Measurements from ENCODE around the gene MAP3K4. TPM values are rescaled to one million over a fixed set of nuclear protein-coding genes. Genes with fewer than 3 reads are reported as not detected.

MAP3K4 gene
- total and polyA plus RNA-seq, 10 donors, result 11.4 to 65.5 (median 37.0) TPM

- no peak overlapping the region for H3K27ac ChIP-seq
- TF ChIP-seq POLR2A (IDR thresholded peaks at IDR 0.05), result no peak
- TF ChIP-seq POLR2AphosphoS5 (IDR thresholded peaks at IDR 0.05), result no peak
- TF ChIP-seq CTCF (IDR thresholded peaks at IDR 0.05 in 8 of 11, conservative IDR thresholded peaks at IDR 0.05 in 3 of 11), result no peak
- intact Hi-C loops (cut with DNase I; ENCODE audit: low total_unique reads), result no loop called here
- H3K27me3 ChIP-seq (replicated peaks in 1 of 7), result no peaks in the 10 kb centered on the region
- no peaks in the 10 kb centered on the region for H3K4me1 ChIP-seq
- H3K4me3 ChIP-seq, result no peak overlapping the region
- peaks cover 0 to 73% (median 3%) of the 10 kb centered on the region in 6 donors for H3K36me3 ChIP-seq
- DNase-seq, result no peak
- 90 to 93% (median 92%) methylated on average over 13 to 16 of the region's 16 CpGs for WGBS, 5 donors
- H3K9me3 ChIP-seq, result peaks cover 0 to 8% (median 1%) of the 10 kb centered on the region in 8 donors
Measured at GRCh38 chr6:161161889-161162624, 170.5 kb downstream of the MAP3K4 start.

GRCh38 chr6:161162722-161163121 is 171.2 kb downstream of the MAP3K4 start:
- H3K4me3 ChIP-seq, result no peak overlapping the region
- peaks cover 0 to 73% (median 3%) of the 10 kb centered on the region in 6 donors for H3K36me3 ChIP-seq
- DNase-seq, result no peak
- H3K27me3 ChIP-seq (replicated peaks in 1 of 7), result no peaks in the 10 kb centered on the region
- intact Hi-C loops (cut with DNase I; ENCODE audit: low total_unique reads), result no loop called here
- WGBS, 5 donors, result 86 to 93% (median 89%) methylated on average over 9 of the region's 9 CpGs
- H3K27ac ChIP-seq, result no peak overlapping the region
- H3K4me1 ChIP-seq, result no peaks in the 10 kb centered on the region
- TF ChIP-seq CTCF (IDR thresholded peaks at IDR 0.05 in 8 of 11, conservative IDR thresholded peaks at IDR 0.05 in 3 of 11) (no peak), POLR2AphosphoS5 (IDR thresholded peaks at IDR 0.05) (no peak), POLR2A (IDR thresholded peaks at IDR 0.05) (no peak)
- H3K9me3 ChIP-seq, result peaks cover 0 to under 1% (median 0%) of the 10 kb centered on the region in 8 donors

GRCh38 chr6:161163466-161164181 is 172.1 kb downstream of the MAP3K4 start:
- Histone ChIP-seq H3K27ac (no peak overlapping the region), H3K4me1 (peaks cover 0 to 2% (median 0%) of the 10 kb centered on the region in 6 donors), H3K4me3 (no peak overlapping the region), H3K36me3 (peaks cover 0 to 67% (median 3%) of the 10 kb centered on the region in 6 donors), H3K27me3 (replicated peaks in 1 of 7) (no peaks in the 10 kb centered on the region), H3K9me3 (no peaks in the 10 kb centered on the region)
- intact Hi-C loops (cut with DNase I; ENCODE audit: low total_unique reads), result no loop called here
- no peak for DNase-seq
- 94 to 97% (median 95%) methylated on average over 12 to 13 of the region's 13 CpGs for WGBS, 5 donors
- no peak for TF ChIP-seq CTCF (IDR thresholded peaks at IDR 0.05 in 8 of 11, conservative IDR thresholded peaks at IDR 0.05 in 3 of 11)
- TF ChIP-seq POLR2AphosphoS5 (IDR thresholded peaks at IDR 0.05), result no peak
- TF ChIP-seq POLR2A (IDR thresholded peaks at IDR 0.05), result no peak

- peaks cover 0 to 8% (median 0%) of the 10 kb centered on the region in 6 donors for H3K4me1 ChIP-seq
- H3K9me3 ChIP-seq, result no peaks in the 10 kb centered on the region
- DNase-seq, result no peak
- WGBS, 5 donors, result 90 to 97% (median 93%) methylated on average over 8 to 9 of the region's 9 CpGs
- H3K4me3 ChIP-seq, result no peak overlapping the region
- H3K27me3 ChIP-seq (replicated peaks in 1 of 7), result no peaks in the 10 kb centered on the region
- no peak for TF ChIP-seq POLR2A (IDR thresholded peaks at IDR 0.05)
- TF ChIP-seq POLR2AphosphoS5 (IDR thresholded peaks at IDR 0.05), result no peak
- TF ChIP-seq CTCF (IDR thresholded peaks at IDR 0.05 in 8 of 11, conservative IDR thresholded peaks at IDR 0.05 in 3 of 11), result no peak
- no peak overlapping the region for H3K27ac ChIP-seq
- intact Hi-C loops (cut with DNase I; ENCODE audit: low total_unique reads), result no loop called here
- H3K36me3 ChIP-seq, result peaks cover 0 to 64% (median 3%) of the 10 kb centered on the region in 6 donors
Measured at GRCh38 chr6:161164182-161164625, 172.6 kb downstream of the MAP3K4 start.

Measured in spleen (tissue), 11 donors.